Fibroblast of skin of scalp (primary cell): ENCODE data around the gene RSBN1L.

ENCODE experiments used
- DNase-seq: peaks from one replicate; pipeline ENCODE4 v3.0.0-alpha.2; 2013

Gene RSBN1L

DNA sequence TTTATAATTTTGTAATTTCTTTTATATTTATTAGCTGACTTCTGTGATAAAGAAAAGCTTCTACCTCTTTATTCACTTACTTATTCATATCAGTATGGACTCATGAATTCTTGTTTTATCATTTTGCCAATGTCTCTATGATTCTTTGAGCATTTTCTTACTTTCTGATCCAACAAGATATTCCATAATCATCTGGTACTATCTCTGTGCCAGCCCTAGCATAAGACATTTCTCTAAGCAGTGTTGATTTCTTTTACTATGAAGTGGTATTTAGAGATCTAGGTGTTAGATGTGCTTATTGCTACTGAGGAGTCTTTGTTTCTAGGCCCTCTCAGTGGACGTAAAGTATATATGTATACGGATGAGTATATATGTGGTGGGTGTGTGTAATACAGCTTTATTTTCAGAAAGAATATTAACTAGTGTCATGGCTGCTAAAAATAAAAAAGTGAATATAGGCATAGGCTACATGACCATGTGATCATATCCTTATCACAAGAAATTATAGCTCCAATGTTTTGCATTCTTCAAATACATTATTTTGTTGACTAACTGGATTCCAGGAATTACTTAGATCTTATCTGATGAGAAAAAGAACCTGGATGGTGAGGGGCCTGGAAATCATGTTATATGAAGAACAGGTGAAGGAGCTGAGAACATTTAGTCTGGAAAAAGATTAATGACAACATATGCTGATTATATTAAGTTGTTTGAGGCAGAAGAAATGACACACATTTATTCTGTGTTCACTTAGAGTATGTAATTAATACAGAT is 115.4 kb downstream of the RSBN1L start:
- DNase-seq, result peak; percentile 37

DNA sequence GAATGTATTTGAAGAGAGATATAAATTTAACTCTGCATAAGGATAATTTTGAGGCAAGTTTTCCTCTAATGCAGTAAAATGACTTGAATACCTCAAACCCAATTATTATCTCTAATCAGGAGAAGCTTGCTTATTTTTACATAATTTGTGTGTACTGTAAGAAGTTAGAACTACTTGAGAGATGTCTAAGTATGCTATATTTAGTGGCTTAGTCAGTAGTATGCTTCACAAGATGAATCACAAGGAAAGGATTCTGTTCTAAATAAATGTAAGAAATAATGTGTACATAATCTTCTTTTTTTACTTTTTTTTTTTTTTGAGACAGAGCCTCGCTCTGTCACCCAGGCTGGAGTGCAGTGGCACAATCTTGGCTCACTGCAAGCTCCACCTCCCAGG is 116.0 kb downstream of the RSBN1L start:
- DNase-seq, result peak; percentile 80

DNA sequence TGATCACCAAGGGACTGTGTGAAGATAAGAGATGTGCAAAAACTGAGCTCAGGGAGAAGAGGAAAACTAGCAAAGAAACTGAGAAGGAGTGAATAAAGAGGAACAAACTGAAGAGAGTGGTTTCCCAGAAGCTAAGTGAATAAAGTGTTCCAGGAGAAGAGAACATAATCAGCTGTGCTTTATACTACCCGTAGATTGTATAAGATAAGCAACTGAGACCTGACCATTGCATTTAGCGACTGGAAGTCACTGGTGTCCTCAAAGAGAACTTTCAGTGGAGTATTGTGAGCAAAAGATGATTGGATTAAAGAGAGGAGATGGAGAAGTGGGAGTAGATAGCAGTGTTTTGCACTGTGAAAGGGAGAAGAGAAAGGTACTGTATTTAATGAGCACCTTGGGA is 116.9 kb downstream of the RSBN1L start:
- no peak for DNase-seq

DNA sequence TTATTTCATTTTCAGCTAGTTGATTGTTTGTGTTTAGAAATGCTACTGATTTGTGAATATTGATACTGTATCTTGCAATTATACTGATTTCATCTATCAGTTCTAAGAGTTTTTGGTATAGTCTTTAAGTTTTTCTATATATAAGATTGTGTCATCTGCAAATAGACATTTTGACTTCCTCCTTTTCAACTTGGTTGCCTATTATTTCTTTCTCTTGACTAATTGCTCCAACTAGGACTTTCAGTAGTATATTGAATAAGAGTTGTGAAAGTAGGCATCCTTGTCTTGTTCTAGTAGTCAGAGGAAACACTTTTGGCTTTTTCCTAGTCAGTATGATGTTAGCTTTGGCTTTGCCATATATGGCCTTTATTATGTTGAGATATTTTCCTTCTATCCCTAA is 122.8 kb downstream of the RSBN1L start:
- no peak for DNase-seq

GRCh38 chr7:77820967-77821366 is 124.7 kb downstream of the RSBN1L start:
- no peak for DNase-seq

- DNase-seq, result no peak
These were observed 126.0 kb downstream of the RSBN1L start for GRCh38 chr7:77822269-77822668.

- DNase-seq, result no peak
These were observed 127.5 kb downstream of the RSBN1L start for GRCh38 chr7:77823787-77824186.

GRCh38 chr7:77824636-77825035 is 128.4 kb downstream of the RSBN1L start:
- no peak for DNase-seq

- DNase-seq, result no peak
These were observed 128.9 kb downstream of the RSBN1L start for GRCh38 chr7:77825131-77825530.

DNA sequence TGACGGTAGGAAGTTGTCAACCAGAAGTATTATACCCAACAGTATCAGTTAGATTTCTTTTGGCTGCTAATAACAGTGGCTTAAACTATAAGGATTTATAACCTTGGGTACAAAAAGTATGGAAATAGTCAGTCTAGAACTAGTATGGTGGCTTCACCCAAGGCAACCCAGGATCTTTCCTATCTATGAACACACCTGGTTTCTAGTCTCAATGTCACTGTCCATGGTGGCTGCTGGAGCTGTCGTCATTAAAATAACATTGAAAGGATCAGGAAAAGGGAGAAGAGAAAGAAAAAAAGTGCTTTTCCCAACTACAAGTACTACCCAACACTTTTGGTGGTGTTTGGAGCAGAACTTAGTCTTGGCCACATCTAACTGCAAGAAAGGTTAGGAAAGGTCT is 130.0 kb downstream of the RSBN1L start:
- no peak for DNase-seq

DNA sequence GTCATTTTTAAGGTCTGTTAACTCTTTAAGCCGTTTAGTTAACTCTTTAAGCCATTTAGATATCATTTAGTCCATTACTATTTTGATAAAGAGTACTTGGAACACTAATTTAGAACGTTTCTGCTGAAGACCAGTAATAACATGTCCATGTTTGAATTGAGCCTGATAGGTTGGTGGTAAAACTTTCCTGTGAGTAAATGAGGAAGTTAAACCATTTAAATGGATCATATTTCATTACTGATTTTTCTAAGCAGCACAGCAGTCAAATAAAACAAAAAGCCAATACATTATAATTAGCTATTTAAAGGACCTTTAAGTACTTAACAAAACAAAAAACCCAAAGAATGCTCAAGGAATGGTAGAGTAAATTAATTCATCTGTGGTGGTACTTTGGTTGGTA is 131.7 kb downstream of the RSBN1L start:
- DNase-seq, result no peak

- no peak for DNase-seq
These were observed 134.5 kb downstream of the RSBN1L start for GRCh38 chr7:77830649-77831355.

DNA sequence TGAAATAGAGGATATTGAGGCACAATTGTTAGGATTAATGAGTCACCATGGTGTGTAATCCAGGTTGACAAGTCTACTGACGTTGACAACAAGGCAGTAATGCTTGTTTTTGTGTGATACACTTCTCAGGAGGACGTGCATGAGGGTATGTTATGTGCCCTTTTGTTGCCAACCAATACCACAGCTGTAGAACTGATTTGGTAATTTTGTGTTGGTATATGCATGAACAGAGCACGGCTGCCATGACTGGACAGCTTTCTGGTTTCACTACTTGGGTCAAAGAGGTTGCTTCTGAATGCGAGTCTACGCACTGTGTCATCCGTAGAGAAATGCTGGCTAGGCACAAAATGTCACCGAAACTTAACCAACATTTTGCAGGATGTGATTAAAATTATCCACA is 135.2 kb downstream of the RSBN1L start:
- no peak for DNase-seq

GRCh38 chr7:77831953-77832352 is 135.7 kb downstream of the RSBN1L start:
- DNase-seq, result no peak
